Lower lobe of right lung (tissue), 2 donors: Measurements from ENCODE around the gene CNOT1. TPM values are rescaled to one million over a fixed set of nuclear protein-coding genes. Genes with fewer than 3 reads are reported as not detected.

Experiments used
- ATAC-seq, 2 donors: fragments of 200-7000 bp; cut with Tn5 transposase; one replicate each; pipeline ENCODE4 v1.9.1; 2020 to 2022; ENCODE audit warnings: mild to moderate bottlenecking in 2 of 2, moderate library complexity in 2 of 2
- DNase-seq: peaks from one replicate; pipeline ENCODE4 v3.0.0-alpha.2; 2020
- H3K27ac ChIP-seq: fragments of 200-600 bp; one replicate; pipeline ENCODE4 v1.8.0; 2022
- H3K27me3 ChIP-seq: fragments of 200-600 bp; one replicate; pipeline ENCODE4 v1.8.0; 2022; ENCODE audit warnings: low read depth
- H3K36me3 ChIP-seq: fragments of 200-600 bp; one replicate; pipeline ENCODE4 v1.8.0; 2022; ENCODE audit warnings: mild to moderate bottlenecking
- H3K4me1 ChIP-seq: fragments of 200-600 bp; one replicate; pipeline ENCODE4 v1.8.0; 2022
- H3K4me3 ChIP-seq: fragments of 200-600 bp; one replicate; pipeline ENCODE4 v1.8.0; 2022; ENCODE audit warnings: mild to moderate bottlenecking
- H3K9me3 ChIP-seq: fragments of 200-600 bp; one replicate; pipeline ENCODE4 v1.8.0; 2022
- CTCF ChIP-seq: fragments of 200-600 bp; IDR thresholded peaks from one replicate; pipeline ENCODE4 v1.8.0; 2022; ENCODE audit warnings: antibody characterized with exemption, mild to moderate bottlenecking
- intact Hi-C: fragments of 100-400 bp; cut with DNase I; formaldehyde crosslinking; loops from one replicate; pipeline ENCODE4 v1.11.0; 2022
- total RNA-seq: library from RNA; stranded (reverse); fragmentation: NEBNext Ultra II Directional; extraction: Animal tissue kit (Norgen Biotek cat#: 25700); gene quantifications from one replicate; pipeline ENCODE4 v1.2.1, GENCODE V29; 2021
- donor health status: DM: no; HTN: yes; CAD: no; lungs with severe emphysema.

CNOT1 gene
- total RNA-seq, 1 donor from 2014 or later: 172 TPM

- DNase-seq (no peak), ATAC-seq (no peak)
- Histone ChIP-seq H3K4me1 (peaks cover 10% of the 10 kb centered on the region), H3K27me3 (peaks cover 33% of the 10 kb centered on the region), H3K9me3 (no peaks in the 10 kb centered on the region), H3K4me3 (no peak overlapping the region), H3K27ac (no peak overlapping the region), H3K36me3 (no peaks in the 10 kb centered on the region)
- intact Hi-C loops: no loop called here
- TF ChIP-seq CTCF: no peak
Observed at GRCh38 chr16:58497468-58497867, 132.2 kb downstream of the CNOT1 start.

- peaks cover 18% of the 10 kb centered on the region for H3K27me3 ChIP-seq
- H3K4me1 ChIP-seq: peaks cover 2% of the 10 kb centered on the region
- no peak overlapping the region for H3K4me3 ChIP-seq
- H3K9me3 ChIP-seq: no peaks in the 10 kb centered on the region
- ATAC-seq (no peak), DNase-seq (no peak)
- intact Hi-C loops: no loop called here
- no peaks in the 10 kb centered on the region for H3K36me3 ChIP-seq
- no peak for TF ChIP-seq CTCF
- H3K27ac ChIP-seq: no peak overlapping the region
Observed at GRCh38 chr16:58495521-58496331, 133.9 kb downstream of the CNOT1 start.

GRCh38 chr16:58494981-58495520 is 134.6 kb downstream of the CNOT1 start:
- intact Hi-C loops: no loop called here
- no peak overlapping the region for H3K27ac ChIP-seq
- TF ChIP-seq CTCF: peak; percentile 13

GRCh38 chr16:58493756-58494431 is 135.7 kb downstream of the CNOT1 start:
- intact Hi-C loops: no loop called here
- DNase-seq: no peak
- H3K27me3 ChIP-seq: peaks cover 4% of the 10 kb centered on the region
- no peak for ATAC-seq
- H3K4me1 ChIP-seq: no peaks in the 10 kb centered on the region
- no peak for TF ChIP-seq CTCF
- no peak overlapping the region for H3K27ac ChIP-seq
- H3K36me3 ChIP-seq: no peaks in the 10 kb centered on the region
- no peaks in the 10 kb centered on the region for H3K9me3 ChIP-seq
- H3K4me3 ChIP-seq: no peak overlapping the region

More at GRCh38 chr16:58494981-58495520, 134.6 kb downstream of the CNOT1 start:
- Histone ChIP-seq H3K9me3 (no peaks in the 10 kb centered on the region), H3K36me3 (no peaks in the 10 kb centered on the region), H3K4me1 (no peaks in the 10 kb centered on the region), H3K27me3 (peaks cover 11% of the 10 kb centered on the region), H3K4me3 (no peak overlapping the region)
- DNase-seq (no peak), ATAC-seq (no peak)

- no peaks in the 10 kb centered on the region for H3K9me3 ChIP-seq
- no peak overlapping the region for H3K4me3 ChIP-seq
- H3K36me3 ChIP-seq: no peaks in the 10 kb centered on the region
- peaks cover 4% of the 10 kb centered on the region for H3K27me3 ChIP-seq
- no peak overlapping the region for H3K27ac ChIP-seq
- no peak for TF ChIP-seq CTCF
- no peak for DNase-seq
- no peaks in the 10 kb centered on the region for H3K4me1 ChIP-seq
- ATAC-seq: no peak
- intact Hi-C loops: no loop called here
Observed at GRCh38 chr16:58492735-58493134, 136.9 kb downstream of the CNOT1 start.
